NT2/D1 (cell line): Measurements from ENCODE around the gene RAP2B.
"Not testable (repeated sequence)": the region's sequence is repeated elsewhere in the genome, so short reads cannot be mapped to it uniquely, and the experiment has no call there.

Experiments used
- DNase-seq: peaks from one replicate; pipeline ENCODE4 v3.0.0-alpha.2; 2011; ENCODE audit warnings: low read depth, low spot score
- H3K27me3 ChIP-seq: 2 replicates; pipeline ENCODE4 v1.6.0; 2011; ENCODE audit warnings: mild to moderate bottlenecking; ENCODE audit not compliant: insufficient read length, insufficient read depth
- H3K36me3 ChIP-seq: 2 replicates; pipeline ENCODE4 v1.6.1; 2011; ENCODE audit warnings: mild to moderate bottlenecking, low read length, mixed read lengths; ENCODE audit not compliant: insufficient read depth, insufficient read length
- H3K4me1 ChIP-seq: 2 replicates; pipeline ENCODE4 v1.5.1; 2011; ENCODE audit not compliant: insufficient read depth, insufficient read length
- H3K4me3 ChIP-seq: 2 replicates; pipeline ENCODE4 v1.5.1; 2011; ENCODE audit warnings: low read depth; ENCODE audit not compliant: insufficient read length
- H3K9ac ChIP-seq: 2 replicates; pipeline ENCODE4 v1.6.0; 2011; ENCODE audit warnings: low read depth; ENCODE audit not compliant: insufficient read length
- H3K9me3 ChIP-seq: 2 replicates; pipeline ENCODE4 v1.5.1; 2011; ENCODE audit warnings: mild to moderate bottlenecking, low read length; ENCODE audit not compliant: insufficient read depth
- SUZ12 ChIP-seq: IDR thresholded peaks from 2 replicates; pipeline ENCODE4 v1.6.1; 2011; ENCODE audit not compliant: insufficient read length, insufficient read depth; ENCODE audit errors: extremely low read depth
- YY1 ChIP-seq: IDR thresholded peaks from 2 replicates; pipeline ENCODE4 v1.6.1; 2011; ENCODE audit not compliant: insufficient read length, insufficient read depth
- ZNF274 ChIP-seq: IDR thresholded peaks from 2 replicates; pipeline ENCODE4 v1.6.1; 2011; ENCODE audit warnings: mild to moderate bottlenecking, low read depth, low read length

Gene RAP2B

GRCh38 chr3:153146191-153147053 lies 15.6 kb upstream of the RAP2B start:
- DNase-seq: no peak
- H3K9ac ChIP-seq: no peak overlapping the region
- no peaks in the 10 kb centered on the region for H3K4me1 ChIP-seq
- no peak overlapping the region for H3K4me3 ChIP-seq
- no peak for TF ChIP-seq ZNF274
- TF ChIP-seq SUZ12: no peak
- no peak for TF ChIP-seq YY1
- H3K36me3 ChIP-seq: no peaks in the 10 kb centered on the region
- H3K9me3 ChIP-seq: no peaks in the 10 kb centered on the region
- H3K27me3 ChIP-seq: no peaks in the 10 kb centered on the region

- Histone ChIP-seq H3K9me3 (no peaks in the 10 kb centered on the region), H3K27me3 (no peaks in the 10 kb centered on the region), H3K4me1 (no peaks in the 10 kb centered on the region), H3K36me3 (no peaks in the 10 kb centered on the region), H3K9ac (no peak overlapping the region), H3K4me3 (no peak overlapping the region)
- TF ChIP-seq SUZ12 (no peak), ZNF274 (no peak), YY1 (no peak)
- no peak for DNase-seq
These were observed 11.0 kb upstream of the RAP2B start for GRCh38 chr3:153150991-153151390.

- H3K36me3 ChIP-seq, H3K9ac ChIP-seq, H3K4me3 ChIP-seq, H3K9me3 ChIP-seq, H3K4me1 ChIP-seq, H3K27me3 ChIP-seq, DNase-seq: not testable (repeated sequence)
These were observed 6.2 kb upstream of the RAP2B start for GRCh38 chr3:153155786-153156185.

GRCh38 chr3:153158189-153158588 lies 3.8 kb upstream of the RAP2B start:
- Histone ChIP-seq H3K27me3 (peaks cover 14% of the 10 kb centered on the region), H3K4me1 (no peaks in the 10 kb centered on the region), H3K9me3 (no peaks in the 10 kb centered on the region), H3K4me3 (no peak overlapping the region), H3K9ac (no peak overlapping the region), H3K36me3 (no peaks in the 10 kb centered on the region)
- no peak for DNase-seq
- TF ChIP-seq SUZ12: no peak
- TF ChIP-seq YY1: no peak
- no peak for TF ChIP-seq ZNF274

- Histone ChIP-seq H3K4me1 (no peaks in the 10 kb centered on the region), H3K9me3 (no peaks in the 10 kb centered on the region), H3K27me3 (peaks cover 14% of the 10 kb centered on the region), H3K4me3 (no peak overlapping the region), H3K9ac (peak overlapping the region; percentile 15), H3K36me3 (peaks cover 5% of the 10 kb centered on the region)
- DNase-seq: no peak
- TF ChIP-seq ZNF274 (no peak), YY1 (no peak), SUZ12 (no peak)
These were observed 2.9 kb upstream of the RAP2B start for GRCh38 chr3:153158961-153159735.

DNA sequence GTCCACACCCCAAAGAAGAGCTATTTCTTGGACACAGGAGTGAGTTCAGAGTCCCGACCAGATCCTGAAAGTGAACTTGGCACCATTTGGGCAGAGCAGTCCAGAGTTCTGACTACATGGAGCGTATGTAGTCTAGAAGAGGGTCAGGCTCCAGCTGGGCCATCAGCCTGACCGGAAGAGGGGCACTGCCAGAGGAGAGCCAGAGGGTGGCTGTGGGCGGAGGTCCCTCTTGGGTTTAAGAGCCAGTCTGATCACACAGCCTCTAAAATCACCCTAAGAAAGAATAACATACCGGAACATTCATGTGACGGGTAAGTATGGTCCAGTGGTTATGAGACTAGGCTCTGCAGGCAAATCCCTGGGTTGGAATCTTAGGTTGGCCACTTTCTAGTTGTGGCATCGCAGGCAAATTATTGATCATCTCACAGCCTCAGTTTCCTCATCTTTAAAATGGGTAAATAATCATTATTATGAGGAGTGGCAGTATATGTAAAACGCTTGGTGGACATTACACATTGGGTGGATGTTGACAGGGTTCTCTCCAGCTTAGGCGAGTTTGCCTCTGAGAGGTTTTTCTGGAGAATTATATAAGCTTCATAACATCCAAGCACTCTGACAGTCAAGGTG lies 2.1 kb upstream of the RAP2B start:
- peak overlapping the region; percentile 90 for H3K9ac ChIP-seq
- TF ChIP-seq YY1 (no peak), ZNF274 (no peak), SUZ12 (no peak)
- no peak for DNase-seq
- H3K36me3 ChIP-seq: peaks cover 11% of the 10 kb centered on the region
- H3K9me3 ChIP-seq: no peaks in the 10 kb centered on the region
- peak overlapping the region; percentile 80 for H3K4me3 ChIP-seq
- no peaks in the 10 kb centered on the region for H3K4me1 ChIP-seq
- peaks cover 14% of the 10 kb centered on the region for H3K27me3 ChIP-seq
